Measurements from ENCODE around the gene MED13L.
A peak's percentile ranks its signal among the peaks of the same experiment; 100 is the strongest.
"Not testable (repeated sequence)": the region's sequence is repeated elsewhere in the genome, so short reads cannot be mapped to it uniquely, and the experiment has no call there.

The MED13L gene

GRCh38 chr12:116010467-116010866 lies 267.0 kb downstream of the MED13L start:
- no peak for DNase-seq (ENCODE audit: low spot score)

- no peak for DNase-seq (ENCODE audit: low spot score)
Observed at GRCh38 chr12:116009805-116010204, 267.7 kb downstream of the MED13L start.

GRCh38 chr12:116006141-116006540 lies 271.4 kb downstream of the MED13L start:
- no peak for DNase-seq (ENCODE audit: low spot score)

- DNase-seq (ENCODE audit: low spot score), result no peak
Observed at GRCh38 chr12:116002890-116003536, 274.5 kb downstream of the MED13L start.

GRCh38 chr12:116000252-116000651 lies 277.2 kb downstream of the MED13L start:
- DNase-seq (ENCODE audit: low spot score), result no peak

- no peak for DNase-seq (ENCODE audit: low spot score)
Observed at GRCh38 chr12:115999582-115999981, 277.9 kb downstream of the MED13L start.

GRCh38 chr12:115998794-115999478 lies 278.6 kb downstream of the MED13L start:
- no peak for DNase-seq (ENCODE audit: low spot score)

GRCh38 chr12:115998119-115998633 lies 279.3 kb downstream of the MED13L start:
- DNase-seq (ENCODE audit: low spot score), result peak; percentile 65

- no peak for DNase-seq (ENCODE audit: low spot score)
Observed at GRCh38 chr12:115993737-115994136, 283.8 kb downstream of the MED13L start.

GRCh38 chr12:115990241-115990640 lies 287.3 kb downstream of the MED13L start:
- DNase-seq (ENCODE audit: low spot score), result no peak

GRCh38 chr12:115988625-115989563 lies 288.6 kb downstream of the MED13L start:
- DNase-seq (ENCODE audit: low spot score), result no peak

- no peak for DNase-seq (ENCODE audit: low spot score)
Observed at GRCh38 chr12:115988212-115988611, 289.3 kb downstream of the MED13L start.

GRCh38 chr12:115984616-115985015 lies 292.9 kb downstream of the MED13L start:
- no peak for DNase-seq (ENCODE audit: low spot score)

GRCh38 chr12:115983226-115983798 lies 294.2 kb downstream of the MED13L start:
- DNase-seq (ENCODE audit: low spot score), result no peak

- no peak for DNase-seq (ENCODE audit: low spot score)
Observed at GRCh38 chr12:115980339-115980738, 297.2 kb downstream of the MED13L start.

GRCh38 chr12:115979851-115980250 lies 297.6 kb downstream of the MED13L start:
- DNase-seq (ENCODE audit: low spot score), result no peak

GRCh38 chr12:115979351-115979750 lies 298.1 kb downstream of the MED13L start:
- DNase-seq (ENCODE audit: low spot score), result no peak

- not testable (repeated sequence) for DNase-seq (ENCODE audit: low spot score)
Observed at GRCh38 chr12:115976829-115977228, 300.7 kb downstream of the MED13L start.

GRCh38 chr12:115975411-115975810 lies 302.1 kb downstream of the MED13L start:
- DNase-seq (ENCODE audit: low spot score), result no peak

- DNase-seq (ENCODE audit: low spot score), result no peak
Observed at GRCh38 chr12:115973968-115974724, 303.3 kb downstream of the MED13L start.

- no peak for DNase-seq (ENCODE audit: low spot score)
Observed at GRCh38 chr12:115973066-115973465, 304.4 kb downstream of the MED13L start.

Measured in LoVo (cell line).